HG02759 (cell line): ENCODE measurements around the gene GOLGA1.
"Not testable (repeated sequence)": the region's sequence is repeated elsewhere in the genome, so short reads cannot be mapped to it uniquely, and the experiment has no call there.

Source experiments
- ATAC-seq: cut with Tn5 transposase; IDR thresholded peaks from one replicate; pipeline ENCODE4 v1.9.1; 2021; ENCODE audit warnings: mild to moderate bottlenecking, moderate library complexity; ENCODE audit not compliant: unreplicated experiment

Gene GOLGA1

GRCh38 chr9:124861342-124862229, 79.3 kb downstream of the GOLGA1 start, which contains the start of the genes ARPC5L and RPL35:
ARPC5L (plus strand) TSS chr9:124862130; CDS start chr9:124869291, 7,161 bp downstream.
RPL35 (minus strand) TSS chr9:124861957; CDS start chr9:124861912, 45 bp downstream.
- ATAC-seq, result peak; percentile 93

GRCh38 chr9:124860582-124861341, 80.1 kb downstream of the GOLGA1 start:
- ATAC-seq, result no peak

- ATAC-seq, result no peak
These were observed 80.9 kb downstream of the GOLGA1 start for GRCh38 chr9:124859803-124860581.

- ATAC-seq, result no peak
These were observed 82.4 kb downstream of the GOLGA1 start for GRCh38 chr9:124858330-124859046.

GRCh38 chr9:124857533-124858162, 83.2 kb downstream of the GOLGA1 start:
- no peak for ATAC-seq

GRCh38 chr9:124855944-124856765, 84.7 kb downstream of the GOLGA1 start:
- ATAC-seq, result no peak

- ATAC-seq, result no peak
These were observed 85.3 kb downstream of the GOLGA1 start for GRCh38 chr9:124855566-124855943.

GRCh38 chr9:124854822-124855221, 86.1 kb downstream of the GOLGA1 start:
- no peak for ATAC-seq

GRCh38 chr9:124854161-124854560, 86.7 kb downstream of the GOLGA1 start:
- no peak for ATAC-seq

GRCh38 chr9:124853605-124854143, 87.2 kb downstream of the GOLGA1 start:
- no peak for ATAC-seq

- ATAC-seq, result peak; percentile 82
These were observed 87.9 kb downstream of the GOLGA1 start, which contains the start of gene WDR38 for GRCh38 chr9:124852829-124853531. WDR38 (plus strand) TSS chr9:124853460; CDS start chr9:124853532, 72 bp downstream.

- no peak for ATAC-seq
These were observed 88.6 kb downstream of the GOLGA1 start for GRCh38 chr9:124852121-124852828.

GRCh38 chr9:124849801-124850200, 91.1 kb downstream of the GOLGA1 start:
- ATAC-seq, result no peak

GRCh38 chr9:124846969-124847368, 93.9 kb downstream of the GOLGA1 start:
- no peak for ATAC-seq

GRCh38 chr9:124846467-124846866, 94.4 kb downstream of the GOLGA1 start:
- ATAC-seq, result not testable (repeated sequence)

GRCh38 chr9:124844291-124844690, 96.6 kb downstream of the GOLGA1 start:
- ATAC-seq, result no peak

GRCh38 chr9:124843456-124844034, 97.3 kb downstream of the GOLGA1 start:
- ATAC-seq, result no peak
